WTC11 (cell line): ENCODE data around the gene WBP2.

ENCODE experiments used
- ATF2 ChIP-seq: sonication (generic); formaldehyde crosslinking; IDR thresholded peaks from 2 replicates; pipeline ENCODE4 v1.8.1; 2022; ENCODE audit warnings: low read depth, missing genetic modification reagents, borderline replicate concordance
- CTCF ChIP-seq: fragments of 200-600 bp; IDR thresholded peaks from 2 replicates; pipeline ENCODE4 v1.8.0; 2022; ENCODE audit warnings: antibody characterized with exemption
- E2F5 ChIP-seq: sonication (generic); formaldehyde crosslinking; IDR thresholded peaks from 2 replicates; pipeline ENCODE4 v1.8.1; 2022; ENCODE audit warnings: mild to moderate bottlenecking, moderate library complexity, missing genetic modification reagents
- IRF2 ChIP-seq: sonication (generic); formaldehyde crosslinking; IDR thresholded peaks from 2 replicates; pipeline ENCODE4 v1.8.0; 2022; ENCODE audit warnings: low read depth, missing genetic modification reagents, borderline replicate concordance
- MAX ChIP-seq: sonication (generic); formaldehyde crosslinking; IDR thresholded peaks from 2 replicates; pipeline ENCODE4 v1.8.0; 2022; ENCODE audit warnings: mild to moderate bottlenecking, missing genetic modification reagents
- NFYB ChIP-seq: sonication (generic); formaldehyde crosslinking; conservative IDR thresholded peaks from 2 replicates; pipeline ENCODE4 v1.8.0; 2022; ENCODE audit warnings: low read depth, missing genetic modification reagents
- ZNF138 ChIP-seq: sonication (generic); formaldehyde crosslinking; conservative IDR thresholded peaks from 2 replicates; pipeline ENCODE4 v1.8.1; 2022; ENCODE audit warnings: mild to moderate bottlenecking, moderate library complexity, missing genetic modification reagents
- ZNF219 ChIP-seq: sonication (generic); formaldehyde crosslinking; IDR thresholded peaks from 2 replicates; pipeline ENCODE4 v1.8.0; 2023; ENCODE audit warnings: missing genetic modification reagents, mild to moderate bottlenecking, borderline replicate concordance
- ZNF317 ChIP-seq: sonication (generic); formaldehyde crosslinking; IDR thresholded peaks from 2 replicates; pipeline ENCODE4 v1.8.1; 2023; ENCODE audit warnings: low read depth, mild to moderate bottlenecking, moderate library complexity, missing genetic modification reagents, borderline replicate concordance
- ZNF416 ChIP-seq: fragments of 250-450 bp; sonication (Bioruptor Pico); IDR thresholded peaks from 2 replicates; pipeline ENCODE4 v1.9.0; 2021; ENCODE audit warnings: mild to moderate bottlenecking, inconsistent platforms
- ZNF425 ChIP-seq: fragments of 250-450 bp; sonication (Bioruptor Pico); conservative IDR thresholded peaks from 2 replicates; pipeline ENCODE4 v1.9.0; 2021; ENCODE audit warnings: mild to moderate bottlenecking

- TF ChIP-seq CTCF (no peak), IRF2 (no peak), ZNF425 (CRISPR knock-in tag) (no peak), ZNF219 (no peak), NFYB (CRISPR knock-in tag) (no peak), ZNF138 (no peak), MAX (CRISPR knock-in tag) (no peak), E2F5 (CRISPR knock-in tag) (no peak), ATF2 (CRISPR knock-in tag) (no peak), ZNF317 (no peak), ZNF416 (CRISPR knock-in tag) (no peak)
These were observed 37.6 kb downstream of the WBP2 start for GRCh38 chr17:75817571-75817970.
